ENCODE results near the gene ZNF460. TPM values are rescaled to one million over a fixed set of nuclear protein-coding genes. Genes with fewer than 3 reads are reported as not detected.

The ZNF460 gene
- total RNA-seq, 1 experiment from 2014 or later, result 76.3 TPM

DNA sequence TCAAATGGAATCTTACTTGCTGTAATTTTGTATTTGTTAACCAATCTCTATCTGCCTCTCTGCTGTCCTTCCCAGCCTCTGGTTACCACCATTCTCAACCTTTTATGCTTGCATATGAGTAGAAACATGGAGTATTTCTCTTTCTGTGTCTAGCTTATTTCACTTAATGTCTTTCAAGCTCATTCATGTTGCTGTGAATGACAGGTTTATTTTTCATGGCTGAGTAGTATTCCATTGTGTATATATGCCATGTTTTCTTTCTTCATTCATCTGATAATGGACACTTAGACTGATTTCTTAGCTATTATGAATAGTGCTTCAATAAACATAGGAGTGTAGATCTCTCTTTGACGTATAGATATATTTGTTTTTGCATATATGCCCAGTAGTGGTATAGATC is 13.4 kb downstream of the ZNF460 start:
- intact Hi-C loops (cut with micrococcal nuclease; ENCODE audit: unreplicated experiment), result no loop called here
- CTCF ChIA-PET, result no interaction called here
- Histone ChIP-seq H3K36me3 (ENCODE audit: control insufficient read depth, insufficient read depth, low read length) (peaks cover 38% of the 10 kb centered on the region), H3K4me3 (ENCODE audit: low read depth in 2 of 2, low read length in 2 of 2) (no peak overlapping the region), H3K9me3 (ENCODE audit: control insufficient read depth, insufficient read depth, low read depth, low read length) (peaks cover 46% of the 10 kb centered on the region), H3K27ac (ENCODE audit: low read length) (no peak overlapping the region), H3K27me3 (ENCODE audit: control insufficient read depth, insufficient read depth, low read length) (no peaks in the 10 kb centered on the region), H3K4me1 (ENCODE audit: control insufficient read depth, insufficient read depth, low read length) (no peaks in the 10 kb centered on the region)
- no TSS peak for BruUV-seq (replicated peaks)
- no peak for ATAC-seq
- POLR2A ChIA-PET, result no interaction called here
- in situ Hi-C loops (cut with HindIII; ENCODE audit: low pct_unique_long_range_greater_than_20kb, low sequenced_read_pairs), result no loop called here
- TF ChIP-seq, protein P1, sequence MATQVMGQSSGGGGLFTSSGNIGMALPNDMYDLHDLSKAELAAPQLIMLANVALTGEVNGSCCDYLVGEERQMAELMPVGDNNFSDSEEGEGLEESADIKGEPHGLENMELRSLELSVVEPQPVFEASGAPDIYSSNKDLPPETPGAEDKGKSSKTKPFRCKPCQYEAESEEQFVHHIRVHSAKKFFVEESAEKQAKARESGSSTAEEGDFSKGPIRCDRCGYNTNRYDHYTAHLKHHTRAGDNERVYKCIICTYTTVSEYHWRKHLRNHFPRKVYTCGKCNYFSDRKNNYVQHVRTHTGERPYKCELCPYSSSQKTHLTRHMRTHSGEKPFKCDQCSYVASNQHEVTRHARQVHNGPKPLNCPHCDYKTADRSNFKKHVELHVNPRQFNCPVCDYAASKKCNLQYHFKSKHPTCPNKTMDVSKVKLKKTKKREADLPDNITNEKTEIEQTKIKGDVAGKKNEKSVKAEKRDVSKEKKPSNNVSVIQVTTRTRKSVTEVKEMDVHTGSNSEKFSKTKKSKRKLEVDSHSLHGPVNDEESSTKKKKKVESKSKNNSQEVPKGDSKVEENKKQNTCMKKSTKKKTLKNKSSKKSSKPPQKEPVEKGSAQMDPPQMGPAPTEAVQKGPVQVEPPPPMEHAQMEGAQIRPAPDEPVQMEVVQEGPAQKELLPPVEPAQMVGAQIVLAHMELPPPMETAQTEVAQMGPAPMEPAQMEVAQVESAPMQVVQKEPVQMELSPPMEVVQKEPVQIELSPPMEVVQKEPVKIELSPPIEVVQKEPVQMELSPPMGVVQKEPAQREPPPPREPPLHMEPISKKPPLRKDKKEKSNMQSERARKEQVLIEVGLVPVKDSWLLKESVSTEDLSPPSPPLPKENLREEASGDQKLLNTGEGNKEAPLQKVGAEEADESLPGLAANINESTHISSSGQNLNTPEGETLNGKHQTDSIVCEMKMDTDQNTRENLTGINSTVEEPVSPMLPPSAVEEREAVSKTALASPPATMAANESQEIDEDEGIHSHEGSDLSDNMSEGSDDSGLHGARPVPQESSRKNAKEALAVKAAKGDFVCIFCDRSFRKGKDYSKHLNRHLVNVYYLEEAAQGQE (IDR thresholded peaks at IDR 0.05; ENCODE audit: insufficient read depth in 1 of 2, low read depth in 2 of 2, low read length in 1 of 2), result no peak
- TF ChIP-seq, protein P2, sequence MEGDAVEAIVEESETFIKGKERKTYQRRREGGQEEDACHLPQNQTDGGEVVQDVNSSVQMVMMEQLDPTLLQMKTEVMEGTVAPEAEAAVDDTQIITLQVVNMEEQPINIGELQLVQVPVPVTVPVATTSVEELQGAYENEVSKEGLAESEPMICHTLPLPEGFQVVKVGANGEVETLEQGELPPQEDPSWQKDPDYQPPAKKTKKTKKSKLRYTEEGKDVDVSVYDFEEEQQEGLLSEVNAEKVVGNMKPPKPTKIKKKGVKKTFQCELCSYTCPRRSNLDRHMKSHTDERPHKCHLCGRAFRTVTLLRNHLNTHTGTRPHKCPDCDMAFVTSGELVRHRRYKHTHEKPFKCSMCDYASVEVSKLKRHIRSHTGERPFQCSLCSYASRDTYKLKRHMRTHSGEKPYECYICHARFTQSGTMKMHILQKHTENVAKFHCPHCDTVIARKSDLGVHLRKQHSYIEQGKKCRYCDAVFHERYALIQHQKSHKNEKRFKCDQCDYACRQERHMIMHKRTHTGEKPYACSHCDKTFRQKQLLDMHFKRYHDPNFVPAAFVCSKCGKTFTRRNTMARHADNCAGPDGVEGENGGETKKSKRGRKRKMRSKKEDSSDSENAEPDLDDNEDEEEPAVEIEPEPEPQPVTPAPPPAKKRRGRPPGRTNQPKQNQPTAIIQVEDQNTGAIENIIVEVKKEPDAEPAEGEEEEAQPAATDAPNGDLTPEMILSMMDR (IDR thresholded peaks at IDR 0.05), result no peak
- TF ChIP-seq TCF7L2 (IDR thresholded peaks at IDR 0.05; ENCODE audit: low read depth, low read length) (no peak), POLR2AphosphoS5 (IDR thresholded peaks at IDR 0.05; ENCODE audit: low read depth, low read length) (no peak), SIN3A (IDR thresholded peaks at IDR 0.05; ENCODE audit: borderline replicate concordance, insufficient read depth, low read depth, low read length) (no peak)
- no peak for DNase-seq (ENCODE audit: low read depth, low spot score)

DNA sequence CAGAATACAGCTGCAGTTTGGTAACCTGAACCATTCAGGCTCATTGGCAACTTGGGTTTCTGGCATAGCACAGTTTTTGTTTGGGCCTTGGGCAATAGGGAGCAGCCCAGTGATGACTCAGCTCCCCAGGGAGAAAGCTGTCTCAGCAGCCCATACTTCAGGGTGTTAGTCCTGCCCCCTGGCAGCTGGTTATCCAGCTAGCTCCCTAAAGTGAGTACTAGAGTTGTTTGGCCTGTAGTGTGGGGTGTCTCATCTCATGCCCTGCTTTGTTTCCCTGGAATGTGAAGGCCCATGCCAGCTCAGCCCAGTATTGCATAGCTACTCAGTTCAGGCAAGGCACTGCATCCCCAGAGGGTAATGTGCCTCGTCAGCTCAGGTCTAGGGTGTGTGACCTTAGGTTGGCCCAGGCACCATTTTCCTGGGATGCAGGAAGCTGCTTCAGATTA is 21.8 kb downstream of the ZNF460 start:
- peaks cover 4% of the 10 kb centered on the region; the same call in 1 of the 2 replicates for H3K36me3 ChIP-seq (ENCODE audit: control insufficient read depth, insufficient read depth, low read length)
- no TSS peak for BruUV-seq (replicated peaks)
- ATAC-seq (peak; percentile 63; the same call in 1 of the 2 replicates), DNase-seq (ENCODE audit: low read depth, low spot score) (no peak)
- no peak overlapping the region for H3K27ac ChIP-seq (ENCODE audit: low read length)
- TF ChIP-seq, protein P1 (IDR thresholded peaks at IDR 0.05; ENCODE audit: insufficient read depth in 1 of 2, low read depth in 2 of 2, low read length in 1 of 2), result no peak
- TF ChIP-seq SIN3A (IDR thresholded peaks at IDR 0.05; ENCODE audit: borderline replicate concordance, insufficient read depth, low read depth, low read length), result no peak
- TF ChIP-seq, protein P2 (IDR thresholded peaks at IDR 0.05), result no peak
- TF ChIP-seq TCF7L2 (IDR thresholded peaks at IDR 0.05; ENCODE audit: low read depth, low read length), result no peak
- no peak for TF ChIP-seq POLR2AphosphoS5 (IDR thresholded peaks at IDR 0.05; ENCODE audit: low read depth, low read length)
- in situ Hi-C loops (cut with HindIII; ENCODE audit: low pct_unique_long_range_greater_than_20kb, low sequenced_read_pairs), result no loop called here
- no peak overlapping the region for H3K4me3 ChIP-seq (ENCODE audit: low read depth in 2 of 2, low read length in 2 of 2)
- ChIA-PET POLR2A (no interaction called here), CTCF (interaction anchor here (0.5 kb wide), 1 partner anchor 180 kb away, joined by 3 read pairs; no protein-coding TSS in a partner anchor)
- no peaks in the 10 kb centered on the region for H3K27me3 ChIP-seq (ENCODE audit: control insufficient read depth, insufficient read depth, low read length)
- peaks cover 3% of the 10 kb centered on the region; the same call in 1 of the 2 replicates for H3K9me3 ChIP-seq (ENCODE audit: control insufficient read depth, insufficient read depth, low read depth, low read length)
- H3K4me1 ChIP-seq (ENCODE audit: control insufficient read depth, insufficient read depth, low read length), result no peaks in the 10 kb centered on the region
- intact Hi-C loops (cut with micrococcal nuclease; ENCODE audit: unreplicated experiment), result no loop called here
